HEK293 (cell line): ENCODE data around the gene GNPTG.

Experiments
- GLI2 ChIP-seq: fragments of 450-650 bp; formaldehyde crosslinking; IDR thresholded peaks from 2 replicates; pipeline ENCODE4; 2017; ENCODE audit warnings: missing biosample characterization, missing genetic modification characterization, low read depth, borderline replicate concordance
- WT1 ChIP-seq: fragments of 450-650 bp; formaldehyde crosslinking; IDR thresholded peaks from 2 replicates; pipeline ENCODE4 v1.5.1; 2016; ENCODE audit warnings: missing biosample characterization, missing genetic modification characterization
- ZNF10 ChIP-seq: fragments of 450-650 bp; formaldehyde crosslinking; IDR thresholded peaks from 2 replicates; pipeline ENCODE4 v1.5.1; 2017; ENCODE audit warnings: missing biosample characterization, missing genetic modification characterization
- ZNF157 ChIP-seq: fragments of 450-650 bp; formaldehyde crosslinking; IDR thresholded peaks from 2 replicates; pipeline ENCODE4 v1.5.1; 2016; ENCODE audit warnings: missing biosample characterization, missing genetic modification characterization
- ZNF239 ChIP-seq: fragments of 450-650 bp; formaldehyde crosslinking; IDR thresholded peaks from 2 replicates; pipeline ENCODE4 v1.5.1; 2016; ENCODE audit warnings: missing biosample characterization, missing genetic modification characterization
- ZNF24 ChIP-seq: fragments of 450-650 bp; formaldehyde crosslinking; IDR thresholded peaks from 2 replicates; pipeline ENCODE4 v1.5.1; 2016; ENCODE audit warnings: missing biosample characterization, missing genetic modification characterization
- ZNF324 ChIP-seq: fragments of 450-650 bp; formaldehyde crosslinking; IDR thresholded peaks from 2 replicates; pipeline ENCODE4 v1.5.1; 2016; ENCODE audit warnings: missing biosample characterization, missing genetic modification characterization
- ZNF391 ChIP-seq: fragments of 450-650 bp; formaldehyde crosslinking; IDR thresholded peaks from 2 replicates; pipeline ENCODE4 v1.5.1; 2016; ENCODE audit warnings: low read depth, missing biosample characterization, missing genetic modification characterization, borderline replicate concordance
- ZNF416 ChIP-seq: fragments of 450-650 bp; formaldehyde crosslinking; IDR thresholded peaks from 2 replicates; pipeline ENCODE4 v1.5.1; 2016; ENCODE audit warnings: missing biosample characterization, missing genetic modification characterization
- ZNF558 ChIP-seq: fragments of 450-650 bp; formaldehyde crosslinking; IDR thresholded peaks from 2 replicates; pipeline ENCODE4 v1.5.1; 2016; ENCODE audit warnings: missing biosample characterization, missing genetic modification characterization
- ZNF600 ChIP-seq: fragments of 450-650 bp; formaldehyde crosslinking; IDR thresholded peaks from 2 replicates; pipeline ENCODE4 v1.5.1; 2016; ENCODE audit warnings: missing biosample characterization, missing genetic modification characterization
- ZNF791 ChIP-seq: fragments of 450-650 bp; formaldehyde crosslinking; IDR thresholded peaks from 2 replicates; pipeline ENCODE4 v1.5.1; 2016; ENCODE audit warnings: missing biosample characterization, missing genetic modification characterization
- TF ChIP-seq, protein P1 (sequence below): fragments of 450-650 bp; formaldehyde crosslinking; IDR thresholded peaks from 2 replicates; pipeline ENCODE4 v1.5.1; 2016; ENCODE audit warnings: missing biosample characterization, missing genetic modification characterization
- TF ChIP-seq, protein P2 (sequence below): fragments of 450-650 bp; formaldehyde crosslinking; IDR thresholded peaks from 2 replicates; pipeline ENCODE4 v1.5.1; 2016; ENCODE audit warnings: missing biosample characterization, missing genetic modification characterization
- TF ChIP-seq, protein P3 (sequence below): fragments of 450-650 bp; formaldehyde crosslinking; IDR thresholded peaks from 2 replicates; pipeline ENCODE4 v1.5.1; 2016; ENCODE audit warnings: missing biosample characterization, missing genetic modification characterization
- TF ChIP-seq, protein P4 (sequence below): fragments of 450-650 bp; formaldehyde crosslinking; conservative IDR thresholded peaks from 2 replicates; pipeline ENCODE4 v1.5.1; 2016; ENCODE audit warnings: low read depth, missing biosample characterization, missing genetic modification characterization
- TF ChIP-seq, protein P5 (sequence below): fragments of 450-650 bp; formaldehyde crosslinking; IDR thresholded peaks from 2 replicates; pipeline ENCODE4 v1.5.1; 2016; ENCODE audit warnings: missing biosample characterization, missing genetic modification characterization
- TF ChIP-seq, protein P6 (sequence below): fragments of 450-650 bp; formaldehyde crosslinking; IDR thresholded peaks from 2 replicates; pipeline ENCODE4 v1.5.1; 2016; ENCODE audit warnings: missing biosample characterization, missing genetic modification characterization
- TF ChIP-seq, protein P7 (sequence below): fragments of 450-650 bp; formaldehyde crosslinking; optimal IDR thresholded peaks from 2 replicates; pipeline ENCODE3; 2016; ENCODE audit warnings: missing biosample characterization, mild to moderate bottlenecking, missing genetic modification characterization
- TF ChIP-seq, protein P8 (sequence below): fragments of 450-650 bp; formaldehyde crosslinking; IDR thresholded peaks from 2 replicates; pipeline ENCODE4 v1.5.1; 2016; ENCODE audit warnings: missing biosample characterization, missing genetic modification characterization
- TF ChIP-seq, protein P9 (sequence below): fragments of 450-650 bp; formaldehyde crosslinking; IDR thresholded peaks from 2 replicates; pipeline ENCODE4 v1.5.1; 2016; ENCODE audit warnings: missing biosample characterization, missing genetic modification characterization

The GNPTG gene

DNA sequence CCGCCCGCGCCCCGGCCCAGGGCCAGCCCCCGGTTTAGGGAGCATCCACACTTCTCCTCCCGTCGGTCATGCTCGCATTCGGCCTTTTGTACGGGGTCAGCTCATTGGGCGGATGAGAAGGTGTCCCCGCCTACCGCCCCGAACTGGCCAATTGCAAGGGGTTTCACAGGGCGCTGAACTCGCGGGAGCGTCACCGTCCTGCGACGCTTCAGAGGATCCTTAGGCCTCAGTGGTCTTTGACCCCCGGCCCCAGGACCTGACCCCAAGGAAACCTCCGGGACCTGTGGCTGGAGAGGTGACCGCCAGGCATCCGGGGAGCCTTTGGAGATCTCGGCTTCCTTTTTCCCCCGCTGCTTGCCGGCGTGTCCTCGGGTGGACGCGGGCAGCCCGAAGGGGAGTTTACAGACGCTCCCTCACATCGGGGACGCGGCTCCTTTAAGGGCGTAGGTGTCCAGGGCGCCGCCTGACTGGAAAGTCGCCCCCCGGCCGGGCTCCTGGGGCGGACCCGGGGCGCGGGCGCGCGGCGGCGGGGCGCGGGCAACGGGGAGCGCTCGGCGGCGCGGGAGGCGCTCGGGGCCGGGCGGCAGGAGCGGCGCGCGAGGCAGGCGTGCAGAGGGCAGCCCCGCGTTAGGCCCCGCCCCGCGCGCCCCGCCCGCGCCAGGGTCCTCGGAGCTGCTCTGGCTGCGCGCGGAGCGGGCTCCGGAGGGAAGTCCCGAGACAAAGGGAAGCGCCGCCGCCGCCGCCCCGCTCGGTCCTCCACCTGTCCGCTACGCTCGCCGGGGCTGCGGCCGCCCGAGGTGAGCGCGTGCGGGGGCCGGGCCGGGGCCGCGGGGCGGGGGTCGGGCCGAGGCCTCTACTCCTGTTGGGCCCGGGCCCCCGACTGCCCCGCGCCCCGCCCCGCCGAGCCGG, 42.5 kb upstream of the GNPTG start, which contains the start of gene UBE2I (continued):
- TF ChIP-seq GLI2 = no peak
- TF ChIP-seq, protein P1, sequence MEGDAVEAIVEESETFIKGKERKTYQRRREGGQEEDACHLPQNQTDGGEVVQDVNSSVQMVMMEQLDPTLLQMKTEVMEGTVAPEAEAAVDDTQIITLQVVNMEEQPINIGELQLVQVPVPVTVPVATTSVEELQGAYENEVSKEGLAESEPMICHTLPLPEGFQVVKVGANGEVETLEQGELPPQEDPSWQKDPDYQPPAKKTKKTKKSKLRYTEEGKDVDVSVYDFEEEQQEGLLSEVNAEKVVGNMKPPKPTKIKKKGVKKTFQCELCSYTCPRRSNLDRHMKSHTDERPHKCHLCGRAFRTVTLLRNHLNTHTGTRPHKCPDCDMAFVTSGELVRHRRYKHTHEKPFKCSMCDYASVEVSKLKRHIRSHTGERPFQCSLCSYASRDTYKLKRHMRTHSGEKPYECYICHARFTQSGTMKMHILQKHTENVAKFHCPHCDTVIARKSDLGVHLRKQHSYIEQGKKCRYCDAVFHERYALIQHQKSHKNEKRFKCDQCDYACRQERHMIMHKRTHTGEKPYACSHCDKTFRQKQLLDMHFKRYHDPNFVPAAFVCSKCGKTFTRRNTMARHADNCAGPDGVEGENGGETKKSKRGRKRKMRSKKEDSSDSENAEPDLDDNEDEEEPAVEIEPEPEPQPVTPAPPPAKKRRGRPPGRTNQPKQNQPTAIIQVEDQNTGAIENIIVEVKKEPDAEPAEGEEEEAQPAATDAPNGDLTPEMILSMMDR (tag by site-specific recombination) = no peak
- TF ChIP-seq ZNF791 (tag by site-specific recombination) = no peak
- no peak for TF ChIP-seq ZNF558
- TF ChIP-seq, protein P2, sequence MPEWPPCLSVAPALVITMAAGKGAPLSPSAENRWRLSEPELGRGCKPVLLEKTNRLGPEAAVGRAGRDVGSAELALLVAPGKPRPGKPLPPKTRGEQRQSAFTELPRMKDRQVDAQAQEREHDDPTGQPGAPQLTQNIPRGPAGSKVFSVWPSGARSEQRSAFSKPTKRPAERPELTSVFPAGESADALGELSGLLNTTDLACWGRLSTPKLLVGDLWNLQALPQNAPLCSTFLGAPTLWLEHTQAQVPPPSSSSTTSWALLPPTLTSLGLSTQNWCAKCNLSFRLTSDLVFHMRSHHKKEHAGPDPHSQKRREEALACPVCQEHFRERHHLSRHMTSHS = no peak
- TF ChIP-seq, protein P3, sequence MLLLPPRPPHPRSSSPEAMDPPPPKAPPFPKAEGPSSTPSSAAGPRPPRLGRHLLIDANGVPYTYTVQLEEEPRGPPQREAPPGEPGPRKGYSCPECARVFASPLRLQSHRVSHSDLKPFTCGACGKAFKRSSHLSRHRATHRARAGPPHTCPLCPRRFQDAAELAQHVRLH (tag by site-specific recombination) = peak; percentile 85; the same call in 1 of the 2 replicates
- TF ChIP-seq ZNF10 = peak; percentile 76; the same call in 1 of the 2 replicates
- peak; percentile 96 for TF ChIP-seq ZNF391 (tag by site-specific recombination)
- TF ChIP-seq, protein P4, sequence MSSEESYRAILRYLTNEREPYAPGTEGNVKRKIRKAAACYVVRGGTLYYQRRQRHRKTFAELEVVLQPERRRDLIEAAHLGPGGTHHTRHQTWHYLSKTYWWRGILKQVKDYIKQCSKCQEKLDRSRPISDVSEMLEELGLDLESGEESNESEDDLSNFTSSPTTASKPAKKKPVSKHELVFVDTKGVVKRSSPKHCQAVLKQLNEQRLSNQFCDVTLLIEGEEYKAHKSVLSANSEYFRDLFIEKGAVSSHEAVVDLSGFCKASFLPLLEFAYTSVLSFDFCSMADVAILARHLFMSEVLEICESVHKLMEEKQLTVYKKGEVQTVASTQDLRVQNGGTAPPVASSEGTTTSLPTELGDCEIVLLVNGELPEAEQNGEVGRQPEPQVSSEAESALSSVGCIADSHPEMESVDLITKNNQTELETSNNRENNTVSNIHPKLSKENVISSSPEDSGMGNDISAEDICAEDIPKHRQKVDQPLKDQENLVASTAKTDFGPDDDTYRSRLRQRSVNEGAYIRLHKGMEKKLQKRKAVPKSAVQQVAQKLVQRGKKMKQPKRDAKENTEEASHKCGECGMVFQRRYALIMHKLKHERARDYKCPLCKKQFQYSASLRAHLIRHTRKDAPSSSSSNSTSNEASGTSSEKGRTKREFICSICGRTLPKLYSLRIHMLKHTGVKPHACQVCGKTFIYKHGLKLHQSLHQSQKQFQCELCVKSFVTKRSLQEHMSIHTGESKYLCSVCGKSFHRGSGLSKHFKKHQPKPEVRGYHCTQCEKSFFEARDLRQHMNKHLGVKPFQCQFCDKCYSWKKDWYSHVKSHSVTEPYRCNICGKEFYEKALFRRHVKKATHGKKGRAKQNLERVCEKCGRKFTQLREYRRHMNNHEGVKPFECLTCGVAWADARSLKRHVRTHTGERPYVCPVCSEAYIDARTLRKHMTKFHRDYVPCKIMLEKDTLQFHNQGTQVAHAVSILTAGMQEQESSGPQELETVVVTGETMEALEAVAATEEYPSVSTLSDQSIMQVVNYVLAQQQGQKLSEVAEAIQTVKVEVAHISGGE (tag by site-specific recombination) = no peak; the same call in 1 of the 2 replicates
- TF ChIP-seq, protein P5, sequence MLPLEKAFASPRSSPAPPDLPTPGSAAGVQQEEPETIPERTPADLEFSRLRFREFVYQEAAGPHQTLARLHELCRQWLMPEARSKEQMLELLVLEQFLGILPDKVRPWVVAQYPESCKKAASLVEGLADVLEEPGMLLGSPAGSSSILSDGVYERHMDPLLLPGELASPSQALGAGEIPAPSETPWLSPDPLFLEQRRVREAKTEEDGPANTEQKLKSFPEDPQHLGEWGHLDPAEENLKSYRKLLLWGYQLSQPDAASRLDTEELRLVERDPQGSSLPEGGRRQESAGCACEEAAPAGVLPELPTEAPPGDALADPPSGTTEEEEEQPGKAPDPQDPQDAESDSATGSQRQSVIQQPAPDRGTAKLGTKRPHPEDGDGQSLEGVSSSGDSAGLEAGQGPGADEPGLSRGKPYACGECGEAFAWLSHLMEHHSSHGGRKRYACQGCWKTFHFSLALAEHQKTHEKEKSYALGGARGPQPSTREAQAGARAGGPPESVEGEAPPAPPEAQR (tag by site-specific recombination) = peak; percentile 91
- TF ChIP-seq, protein P6, sequence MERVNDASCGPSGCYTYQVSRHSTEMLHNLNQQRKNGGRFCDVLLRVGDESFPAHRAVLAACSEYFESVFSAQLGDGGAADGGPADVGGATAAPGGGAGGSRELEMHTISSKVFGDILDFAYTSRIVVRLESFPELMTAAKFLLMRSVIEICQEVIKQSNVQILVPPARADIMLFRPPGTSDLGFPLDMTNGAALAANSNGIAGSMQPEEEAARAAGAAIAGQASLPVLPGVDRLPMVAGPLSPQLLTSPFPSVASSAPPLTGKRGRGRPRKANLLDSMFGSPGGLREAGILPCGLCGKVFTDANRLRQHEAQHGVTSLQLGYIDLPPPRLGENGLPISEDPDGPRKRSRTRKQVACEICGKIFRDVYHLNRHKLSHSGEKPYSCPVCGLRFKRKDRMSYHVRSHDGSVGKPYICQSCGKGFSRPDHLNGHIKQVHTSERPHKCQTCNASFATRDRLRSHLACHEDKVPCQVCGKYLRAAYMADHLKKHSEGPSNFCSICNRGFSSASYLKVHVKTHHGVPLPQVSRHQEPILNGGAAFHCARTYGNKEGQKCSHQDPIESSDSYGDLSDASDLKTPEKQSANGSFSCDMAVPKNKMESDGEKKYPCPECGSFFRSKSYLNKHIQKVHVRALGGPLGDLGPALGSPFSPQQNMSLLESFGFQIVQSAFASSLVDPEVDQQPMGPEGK (tag by site-specific recombination) = peak; percentile 84
- peak; percentile 98 for TF ChIP-seq ZNF324 (tag by site-specific recombination)
- no peak for TF ChIP-seq ZNF157 (tag by site-specific recombination)
- TF ChIP-seq, protein P7, sequence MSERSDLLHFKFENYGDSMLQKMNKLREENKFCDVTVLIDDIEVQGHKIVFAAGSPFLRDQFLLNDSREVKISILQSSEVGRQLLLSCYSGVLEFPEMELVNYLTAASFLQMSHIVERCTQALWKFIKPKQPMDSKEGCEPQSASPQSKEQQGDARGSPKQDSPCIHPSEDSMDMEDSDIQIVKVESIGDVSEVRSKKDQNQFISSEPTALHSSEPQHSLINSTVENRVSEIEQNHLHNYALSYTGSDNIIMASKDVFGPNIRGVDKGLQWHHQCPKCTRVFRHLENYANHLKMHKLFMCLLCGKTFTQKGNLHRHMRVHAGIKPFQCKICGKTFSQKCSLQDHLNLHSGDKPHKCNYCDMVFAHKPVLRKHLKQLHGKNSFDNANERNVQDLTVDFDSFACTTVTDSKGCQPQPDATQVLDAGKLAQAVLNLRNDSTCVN (tag by site-specific recombination) = peak; percentile 97
- 0 out of 2 replicates have a peak, but pooled peaks have one; percentile 59 for TF ChIP-seq ZNF239
- peak; percentile 40; the same call in 1 of the 2 replicates for TF ChIP-seq WT1 (tag by site-specific recombination)
- TF ChIP-seq, protein P8, sequence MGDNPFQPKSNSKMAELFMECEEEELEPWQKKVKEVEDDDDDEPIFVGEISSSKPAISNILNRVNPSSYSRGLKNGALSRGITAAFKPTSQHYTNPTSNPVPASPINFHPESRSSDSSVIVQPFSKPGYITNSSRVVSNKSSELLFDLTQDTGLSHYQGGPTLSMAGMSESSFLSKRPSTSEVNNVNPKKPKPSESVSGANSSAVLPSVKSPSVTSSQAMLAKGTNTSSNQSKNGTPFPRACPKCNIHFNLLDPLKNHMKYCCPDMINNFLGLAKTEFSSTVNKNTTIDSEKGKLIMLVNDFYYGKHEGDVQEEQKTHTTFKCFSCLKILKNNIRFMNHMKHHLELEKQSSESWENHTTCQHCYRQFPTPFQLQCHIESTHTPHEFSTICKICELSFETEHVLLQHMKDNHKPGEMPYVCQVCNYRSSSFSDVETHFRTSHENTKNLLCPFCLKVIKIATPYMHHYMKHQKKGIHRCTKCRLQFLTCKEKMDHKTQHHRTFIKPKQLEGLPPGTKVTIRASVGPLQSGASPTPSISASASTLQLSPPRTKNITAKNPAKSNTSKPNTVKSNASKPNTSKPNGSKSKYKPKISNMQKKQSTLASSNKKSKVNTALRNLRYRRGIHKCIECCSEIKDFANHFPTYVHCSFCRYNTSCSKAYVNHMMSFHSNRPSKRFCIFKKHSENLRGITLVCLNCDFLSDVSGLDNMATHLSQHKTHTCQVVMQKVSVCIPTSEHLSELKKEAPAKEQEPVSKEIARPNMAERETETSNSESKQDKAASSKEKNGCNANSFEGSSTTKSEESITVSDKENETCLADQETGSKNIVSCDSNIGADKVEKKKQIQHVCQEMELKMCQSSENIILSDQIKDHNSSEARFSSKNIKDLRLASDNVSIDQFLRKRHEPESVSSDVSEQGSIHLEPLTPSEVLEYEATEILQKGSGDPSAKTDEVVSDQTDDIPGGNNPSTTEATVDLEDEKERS (tag by site-specific recombination) = no peak
- TF ChIP-seq, protein P9, sequence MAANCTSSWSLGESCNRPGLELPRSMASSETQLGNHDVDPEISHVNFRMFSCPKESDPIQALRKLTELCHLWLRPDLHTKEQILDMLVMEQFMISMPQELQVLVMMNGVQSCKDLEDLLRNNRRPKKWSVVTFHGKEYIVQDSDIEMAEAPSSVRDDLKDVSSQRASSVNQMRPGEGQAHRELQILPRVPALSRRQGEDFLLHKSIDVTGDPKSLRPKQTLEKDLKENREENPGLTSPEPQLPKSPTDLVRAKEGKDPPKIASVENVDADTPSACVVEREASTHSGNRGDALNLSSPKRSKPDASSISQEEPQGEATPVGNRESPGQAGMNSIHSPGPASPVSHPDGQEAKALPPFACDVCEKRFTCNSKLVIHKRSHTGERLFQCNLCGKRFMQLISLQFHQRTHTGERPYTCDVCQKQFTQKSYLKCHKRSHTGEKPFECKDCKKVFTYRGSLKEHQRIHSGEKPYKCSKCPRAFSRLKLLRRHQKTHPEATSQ (tag by site-specific recombination) = peak; percentile 90; the same call in 1 of the 2 replicates
- peak; percentile 70 for TF ChIP-seq ZNF24
- TF ChIP-seq ZNF600 (tag by site-specific recombination) = no peak
- no peak for TF ChIP-seq ZNF416
